C4-2B (cell line): ENCODE results near the gene AK9.

Experiments
- ZFX ChIP-seq: fragments of 450-650 bp; IDR thresholded peaks from 2 replicates; pipeline ENCODE4 v1.6.1; 2017
- TF ChIP-seq, protein P1 (sequence below): fragments of 450-650 bp; conservative IDR thresholded peaks from 2 replicates; pipeline ENCODE4 v1.5.1; 2017; ENCODE audit warnings: mild to moderate bottlenecking

DNA sequence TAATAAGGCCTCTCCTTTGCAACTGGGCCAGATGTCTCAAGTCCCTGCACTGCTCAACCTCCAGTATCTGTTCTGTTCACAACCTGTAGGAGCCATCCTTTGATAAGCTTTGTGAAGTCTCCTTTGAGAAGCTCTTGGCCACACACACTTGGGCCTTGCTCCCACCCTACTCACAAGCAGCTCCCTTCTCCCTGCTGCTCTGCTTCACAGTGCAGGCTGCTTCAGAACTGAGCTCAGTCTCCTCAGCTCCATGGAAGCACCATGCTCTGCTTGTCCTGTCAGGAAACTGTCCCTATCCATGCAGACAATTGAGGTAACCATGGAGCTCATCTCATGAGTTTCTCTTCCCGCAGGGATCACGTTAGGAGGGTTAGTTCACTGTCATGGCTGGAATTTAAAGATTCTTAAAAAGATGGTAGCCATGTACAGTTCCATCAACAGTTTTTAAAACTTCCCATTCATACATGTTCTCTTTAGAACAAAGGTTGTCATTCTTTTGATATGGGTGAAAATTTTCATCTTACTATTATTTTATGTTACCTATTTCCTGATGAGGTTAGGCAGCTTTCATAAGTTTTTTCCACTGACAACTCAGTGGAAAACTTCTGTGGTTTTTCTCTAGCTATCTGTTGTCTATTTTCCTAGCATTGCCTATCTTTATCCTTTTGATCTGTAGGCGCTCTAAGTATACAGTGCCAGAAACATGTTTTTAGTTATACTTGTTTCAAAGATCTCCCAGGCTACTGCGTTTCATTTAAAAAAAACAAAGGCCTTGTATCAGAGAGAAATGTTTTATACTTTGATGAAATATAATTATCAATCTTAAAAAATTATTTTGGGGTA lies 62.6 kb downstream of the AK9 start:
- TF ChIP-seq, protein P1, sequence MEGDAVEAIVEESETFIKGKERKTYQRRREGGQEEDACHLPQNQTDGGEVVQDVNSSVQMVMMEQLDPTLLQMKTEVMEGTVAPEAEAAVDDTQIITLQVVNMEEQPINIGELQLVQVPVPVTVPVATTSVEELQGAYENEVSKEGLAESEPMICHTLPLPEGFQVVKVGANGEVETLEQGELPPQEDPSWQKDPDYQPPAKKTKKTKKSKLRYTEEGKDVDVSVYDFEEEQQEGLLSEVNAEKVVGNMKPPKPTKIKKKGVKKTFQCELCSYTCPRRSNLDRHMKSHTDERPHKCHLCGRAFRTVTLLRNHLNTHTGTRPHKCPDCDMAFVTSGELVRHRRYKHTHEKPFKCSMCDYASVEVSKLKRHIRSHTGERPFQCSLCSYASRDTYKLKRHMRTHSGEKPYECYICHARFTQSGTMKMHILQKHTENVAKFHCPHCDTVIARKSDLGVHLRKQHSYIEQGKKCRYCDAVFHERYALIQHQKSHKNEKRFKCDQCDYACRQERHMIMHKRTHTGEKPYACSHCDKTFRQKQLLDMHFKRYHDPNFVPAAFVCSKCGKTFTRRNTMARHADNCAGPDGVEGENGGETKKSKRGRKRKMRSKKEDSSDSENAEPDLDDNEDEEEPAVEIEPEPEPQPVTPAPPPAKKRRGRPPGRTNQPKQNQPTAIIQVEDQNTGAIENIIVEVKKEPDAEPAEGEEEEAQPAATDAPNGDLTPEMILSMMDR, result no peak
- TF ChIP-seq ZFX, result no peak
